ENCODE results near the gene AP2M1.

AP2M1 gene

DNA sequence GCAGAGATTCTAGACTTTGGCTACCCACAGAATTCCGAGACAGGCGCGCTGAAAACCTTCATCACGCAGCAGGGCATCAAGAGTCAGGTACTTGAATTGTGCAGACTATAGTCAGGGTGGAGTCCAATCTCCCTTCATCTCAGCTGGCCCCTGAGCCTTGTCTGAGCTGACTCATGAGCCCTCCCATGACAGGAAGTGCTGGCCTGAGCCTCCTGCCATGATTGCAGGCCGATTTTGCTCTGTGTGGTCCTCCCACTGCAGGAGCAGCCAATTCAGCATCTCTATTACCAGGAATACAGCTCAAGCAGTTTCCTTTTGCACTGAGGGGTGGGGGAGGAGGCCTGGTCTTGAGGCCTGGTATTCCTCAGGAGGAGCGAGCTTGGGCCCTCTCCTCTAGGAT, 5.5 kb downstream of the AP2M1 start:
- DNase-seq: peak; percentile 52

DNA sequence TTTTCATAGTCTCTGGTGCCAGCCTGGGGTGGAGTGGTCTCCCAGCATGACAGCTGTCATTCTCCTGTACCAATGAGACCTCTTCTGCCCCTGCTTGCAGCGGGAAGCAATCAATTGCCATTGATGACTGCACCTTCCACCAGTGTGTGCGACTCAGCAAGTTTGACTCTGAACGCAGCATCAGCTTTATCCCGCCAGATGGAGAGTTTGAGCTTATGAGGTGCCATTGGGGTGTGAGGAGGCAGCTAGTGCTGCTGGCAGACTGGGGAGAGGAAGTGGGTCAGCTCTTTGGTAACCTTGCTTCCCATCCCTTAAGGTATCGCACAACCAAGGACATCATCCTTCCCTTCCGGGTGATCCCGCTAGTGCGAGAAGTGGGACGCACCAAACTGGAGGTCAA, 6.9 kb downstream of the AP2M1 start:
- no peak for DNase-seq

DNA sequence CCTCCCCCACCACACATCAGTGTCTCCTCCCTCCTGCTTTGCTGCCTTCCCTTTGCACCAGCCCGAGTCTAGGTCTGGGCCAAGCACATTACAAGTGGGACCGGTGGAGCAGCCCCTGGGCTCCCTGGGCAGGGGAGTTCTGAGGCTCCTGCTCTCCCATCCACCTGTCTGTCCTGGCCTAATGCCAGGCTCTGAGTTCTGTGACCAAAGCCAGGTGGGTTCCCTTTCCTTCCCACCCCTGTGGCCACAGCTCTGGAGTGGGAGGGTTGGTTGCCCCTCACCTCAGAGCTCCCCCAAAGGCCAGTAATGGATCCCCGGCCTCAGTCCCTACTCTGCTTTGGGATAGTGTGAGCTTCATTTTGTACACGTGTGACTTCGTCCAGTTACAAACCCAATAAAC, 9.0 kb downstream of the AP2M1 start:
- DNase-seq: no peak

DNA sequence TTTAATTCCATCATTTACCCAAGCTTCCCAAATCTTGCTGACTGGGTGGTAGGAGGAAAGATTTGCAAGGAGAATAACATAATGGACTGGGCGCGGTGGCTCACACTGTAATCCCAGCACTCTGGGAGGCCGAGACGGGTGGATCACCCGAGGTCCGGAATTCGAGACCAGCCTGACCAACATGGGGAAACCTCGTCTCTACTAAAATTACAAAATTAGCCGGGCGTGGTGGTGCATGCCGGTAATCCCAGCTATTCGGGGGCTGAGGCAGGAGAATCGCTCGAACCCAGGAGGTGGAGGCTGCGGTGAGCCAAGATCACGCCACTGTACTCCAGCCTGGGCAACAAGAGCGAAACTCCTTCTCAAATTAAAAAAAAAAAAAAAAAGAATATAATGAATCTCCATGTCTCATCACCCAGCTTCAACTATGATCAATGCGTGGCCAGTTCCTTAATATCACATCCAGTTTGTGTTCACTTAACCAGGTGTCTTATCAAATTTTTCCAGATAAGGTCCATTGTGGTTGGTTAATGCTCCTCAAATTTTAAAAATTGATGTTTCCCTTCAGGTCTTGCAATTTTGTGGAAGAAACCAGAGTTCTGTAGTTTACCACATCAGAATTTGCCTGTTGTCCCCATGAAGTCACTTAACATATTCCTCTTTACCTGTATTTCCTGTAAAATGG, 10.0 kb downstream of the AP2M1 start:
- no peak for DNase-seq

DNA sequence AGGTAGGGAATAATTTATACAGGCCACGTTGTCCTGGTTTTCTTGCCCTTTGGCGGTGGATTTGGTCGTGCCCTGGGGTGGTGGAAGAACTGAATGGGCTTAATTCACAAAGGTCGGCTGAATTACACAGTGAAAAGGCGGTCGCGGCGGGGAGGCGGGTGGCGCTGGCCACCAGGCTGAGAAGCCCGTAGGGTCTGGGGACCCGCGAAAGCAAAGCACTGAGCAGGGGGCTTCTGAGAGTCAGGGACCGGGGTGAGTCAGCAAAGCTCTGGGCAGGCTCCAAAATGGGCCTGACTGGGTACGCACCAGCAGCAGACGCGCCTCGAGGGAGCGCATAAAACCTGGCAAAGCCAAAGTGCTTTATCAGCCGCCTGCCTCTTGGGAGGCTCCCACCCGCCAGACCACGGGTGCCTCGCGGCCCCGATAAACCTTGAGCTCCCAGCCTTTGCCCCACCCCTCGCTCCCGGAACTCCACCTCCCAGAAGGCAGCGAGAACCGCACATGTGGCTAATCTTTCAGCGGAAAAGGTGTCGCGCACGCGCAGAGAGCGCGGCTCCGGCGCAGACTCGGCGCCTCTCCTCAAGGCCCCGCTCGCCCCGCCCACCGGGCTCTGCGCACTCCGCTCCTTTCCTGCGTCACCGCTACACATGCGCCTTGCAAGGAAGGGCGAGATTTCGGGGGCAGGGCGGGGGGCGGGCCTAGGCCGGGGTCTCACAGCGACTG, 11.0 kb downstream of the AP2M1 start:
- DNase-seq: peak; percentile 98

DNA sequence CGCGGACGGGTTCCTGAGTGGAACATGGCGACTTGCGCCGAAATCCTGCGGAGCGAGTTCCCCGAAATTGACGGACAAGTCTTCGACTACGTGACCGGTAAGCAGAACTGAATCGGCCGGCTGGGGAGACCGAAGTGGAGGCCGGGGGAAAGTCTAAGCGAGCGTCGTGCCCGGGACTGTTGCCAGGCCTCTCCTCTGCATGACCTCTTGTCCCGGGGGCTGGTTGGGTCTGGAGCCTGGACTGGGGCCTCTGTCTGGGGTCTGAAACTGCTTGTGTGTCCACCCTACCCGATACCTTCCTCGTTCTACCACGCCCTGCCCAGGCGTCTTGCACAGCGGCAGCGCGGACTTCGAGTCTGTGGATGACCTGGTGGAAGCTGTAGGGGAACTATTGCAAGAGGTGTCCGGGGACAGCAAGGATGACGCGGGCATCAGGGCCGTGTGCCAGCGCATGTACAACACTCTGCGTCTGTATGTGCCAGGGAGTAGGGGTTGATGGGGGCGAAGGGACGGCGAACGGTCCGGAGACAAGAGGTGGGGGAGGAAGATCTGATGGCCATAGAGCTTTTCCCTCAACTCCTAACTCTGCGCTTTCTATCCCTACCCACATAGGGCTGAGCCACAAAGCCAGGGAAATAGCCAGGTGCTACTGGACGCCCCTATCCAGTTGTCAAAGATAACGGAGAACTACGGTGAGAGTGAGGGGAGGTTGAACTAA, 11.7 kb downstream of the AP2M1 start, which contains the start of gene ABCF3:
TSS of gene ABCF3 (plus strand) at position 16 of the 718 bp plus-strand sequence. CDS start at position 25, 9 bp downstream.
- DNase-seq: peak; percentile 42

DNA sequence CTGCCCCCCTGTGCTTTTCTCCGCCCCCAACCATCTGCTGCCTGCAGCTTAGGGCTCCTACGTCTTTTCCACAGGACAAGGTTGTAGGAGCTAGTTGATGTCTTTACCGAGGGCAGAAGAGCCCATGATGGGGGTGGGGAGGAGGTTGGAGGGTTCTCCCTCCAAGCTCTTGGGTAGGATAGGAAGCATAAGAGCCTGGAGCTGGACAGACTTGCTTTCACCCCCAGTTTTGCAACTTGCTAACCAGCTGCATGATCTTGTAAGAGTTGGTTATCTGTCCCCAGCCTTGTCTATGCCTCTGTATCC, 12.2 kb downstream of the AP2M1 start:
- no peak for DNase-seq

DNA sequence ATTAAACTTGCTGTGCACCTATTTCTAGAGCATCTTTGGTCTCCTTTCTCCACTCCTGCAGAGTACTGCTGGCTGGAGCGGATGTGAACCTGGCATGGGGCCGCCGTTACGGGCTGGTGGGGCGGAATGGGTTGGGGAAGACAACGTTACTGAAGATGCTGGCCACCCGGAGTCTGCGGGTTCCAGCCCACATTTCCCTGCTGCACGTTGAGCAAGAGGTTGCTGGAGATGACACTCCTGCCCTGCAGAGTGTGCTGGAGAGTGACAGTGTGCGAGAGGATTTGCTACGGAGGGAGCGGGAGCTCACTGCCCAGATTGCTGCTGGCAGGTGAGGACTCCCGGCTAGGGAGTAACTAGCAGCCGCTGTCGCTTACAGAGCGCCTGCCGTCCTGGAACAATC, 13.4 kb downstream of the AP2M1 start:
- DNase-seq: no peak

DNA sequence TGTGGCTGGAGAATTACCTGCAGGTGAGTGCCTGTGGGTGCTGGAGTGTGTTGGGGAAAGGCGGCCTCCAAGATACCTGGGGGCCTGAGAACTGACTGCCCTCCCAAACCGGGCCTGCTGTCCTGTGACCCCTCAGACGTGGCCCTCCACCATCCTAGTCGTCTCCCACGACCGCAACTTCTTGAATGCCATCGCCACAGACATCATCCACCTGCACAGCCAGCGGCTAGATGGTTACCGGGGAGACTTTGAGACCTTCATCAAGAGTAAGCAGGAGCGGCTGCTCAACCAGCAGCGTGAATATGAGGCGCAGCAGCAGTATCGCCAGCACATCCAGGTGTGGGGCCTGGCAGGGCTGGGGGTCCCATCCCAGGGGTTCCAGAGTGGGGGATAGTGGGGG, 14.8 kb downstream of the AP2M1 start:
- DNase-seq: no peak

DNA sequence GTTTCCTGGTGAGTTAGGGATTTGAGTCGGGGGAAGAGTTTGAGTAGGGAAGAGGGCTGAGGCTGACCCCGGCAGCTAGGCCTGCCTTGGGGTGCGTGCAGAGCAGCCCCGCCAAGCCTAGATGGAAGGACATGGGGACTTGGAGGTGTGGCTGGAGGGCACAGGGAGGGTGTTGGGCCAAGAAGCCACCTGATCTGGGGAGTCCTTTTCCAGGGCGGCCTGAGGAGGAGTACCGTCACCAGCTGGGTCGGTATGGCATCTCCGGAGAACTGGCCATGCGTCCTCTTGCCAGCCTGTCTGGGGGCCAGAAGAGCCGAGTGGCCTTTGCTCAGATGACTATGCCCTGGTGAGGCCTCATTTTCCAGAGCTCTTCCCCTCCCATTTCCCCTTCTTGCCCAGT, 18.2 kb downstream of the AP2M1 start:
- no peak for DNase-seq

DNA sequence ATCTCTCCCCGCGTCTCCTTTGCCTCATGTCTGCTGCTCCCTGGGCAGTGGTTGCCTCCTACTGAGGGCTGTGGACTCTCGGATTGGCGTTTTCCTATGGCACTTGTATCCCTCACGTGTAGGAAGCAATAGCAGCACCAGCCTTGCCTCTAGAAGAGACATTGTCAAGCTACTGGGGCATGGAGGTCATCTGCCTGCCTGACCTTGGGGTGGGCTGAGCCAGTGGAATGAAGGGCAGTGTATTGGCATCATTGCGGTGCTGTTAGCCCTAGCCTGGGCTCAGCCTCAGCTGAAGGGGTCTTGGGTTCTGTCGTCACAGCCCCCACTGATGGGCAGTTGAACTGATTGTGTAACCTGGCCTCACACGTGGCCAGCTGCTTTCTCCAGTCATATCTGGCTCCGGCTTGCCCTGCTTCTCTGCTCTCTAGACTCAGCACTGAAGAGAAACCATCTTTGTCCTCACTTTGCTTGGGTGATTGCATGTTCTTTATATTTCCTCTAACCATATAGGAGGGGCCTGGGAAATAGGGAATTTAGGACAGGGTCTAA, 19.4 kb downstream of the AP2M1 start:
- no peak for DNase-seq

DNA sequence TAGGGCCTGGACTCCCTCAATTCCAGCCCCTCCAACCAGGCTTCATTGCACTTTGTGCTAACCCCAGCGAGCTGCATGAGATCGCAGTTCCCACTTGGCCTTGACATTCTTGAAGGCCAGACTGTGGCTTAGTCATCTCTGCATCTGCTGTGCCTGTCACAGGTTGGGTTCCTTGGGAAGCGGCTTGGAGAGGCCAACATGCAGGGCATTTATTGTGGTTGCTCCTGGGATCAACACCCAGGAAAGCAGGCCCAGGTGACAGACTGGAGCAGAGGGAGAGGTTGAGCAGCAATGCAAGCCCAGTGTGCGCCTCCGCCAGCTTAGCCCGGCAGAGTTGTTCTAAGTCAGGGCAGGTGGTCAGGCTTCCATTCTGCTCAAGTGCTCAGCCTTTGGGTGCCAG, 21.9 kb downstream of the AP2M1 start:
- DNase-seq: no peak

DNA sequence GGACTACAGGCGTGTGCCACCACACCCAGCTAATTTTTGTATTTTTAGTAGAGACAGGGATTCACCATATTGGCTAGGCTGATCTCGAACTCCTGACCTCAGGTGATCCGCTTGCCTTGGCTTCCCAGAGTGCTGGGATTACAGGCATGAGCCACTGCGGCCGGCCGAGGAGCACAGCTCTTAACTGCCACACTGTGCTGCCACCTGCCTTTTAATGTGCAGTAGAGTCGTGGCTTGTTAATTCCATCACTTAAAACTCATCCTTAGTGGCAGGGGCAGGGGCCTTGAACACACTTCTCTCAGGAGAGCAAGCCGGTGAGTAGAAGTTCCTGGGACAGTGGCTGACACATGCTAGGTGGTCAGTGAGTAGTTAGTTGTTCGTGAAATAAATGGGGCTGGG, 23.9 kb downstream of the AP2M1 start:
- no peak for DNase-seq

DNA sequence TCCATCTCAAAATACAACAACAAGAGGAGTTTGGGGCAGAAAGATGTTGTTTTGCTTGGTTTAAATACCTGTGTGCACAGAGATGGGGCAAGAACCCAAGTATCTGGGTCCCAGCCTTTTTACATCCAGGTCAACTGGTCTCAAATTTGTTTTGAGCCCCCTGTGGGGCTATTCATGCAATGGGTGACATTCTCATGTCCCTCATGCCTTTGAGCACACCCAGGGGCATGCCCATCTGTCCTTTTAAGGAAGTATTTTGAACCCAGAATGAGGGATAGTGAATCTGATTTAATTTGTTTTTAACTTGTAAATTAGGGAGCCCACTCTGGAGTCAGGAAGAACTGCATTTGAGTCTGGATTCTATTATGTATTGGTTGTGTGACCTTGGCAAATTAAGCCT, 26.2 kb downstream of the AP2M1 start:
- DNase-seq: no peak

DNA sequence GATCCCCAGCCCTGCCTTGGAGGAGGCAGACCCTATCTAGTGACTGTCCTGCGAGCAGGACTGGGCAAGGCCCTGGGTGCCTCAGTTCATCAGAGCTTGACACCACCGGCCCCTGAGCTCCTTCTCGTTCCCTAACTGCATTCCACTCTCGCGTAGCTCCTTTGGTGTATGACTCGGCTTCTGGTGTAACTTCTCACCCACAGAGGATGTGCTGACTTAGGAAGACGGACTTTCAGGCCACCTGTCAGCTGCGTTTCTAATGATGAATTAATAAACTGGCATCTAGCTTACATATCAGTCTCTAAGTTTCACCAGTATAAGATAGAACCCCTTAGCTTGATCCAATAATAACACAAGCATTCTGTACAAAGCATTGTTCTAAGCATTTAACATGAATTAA, 28.9 kb downstream of the AP2M1 start:
- DNase-seq: no peak

DNA sequence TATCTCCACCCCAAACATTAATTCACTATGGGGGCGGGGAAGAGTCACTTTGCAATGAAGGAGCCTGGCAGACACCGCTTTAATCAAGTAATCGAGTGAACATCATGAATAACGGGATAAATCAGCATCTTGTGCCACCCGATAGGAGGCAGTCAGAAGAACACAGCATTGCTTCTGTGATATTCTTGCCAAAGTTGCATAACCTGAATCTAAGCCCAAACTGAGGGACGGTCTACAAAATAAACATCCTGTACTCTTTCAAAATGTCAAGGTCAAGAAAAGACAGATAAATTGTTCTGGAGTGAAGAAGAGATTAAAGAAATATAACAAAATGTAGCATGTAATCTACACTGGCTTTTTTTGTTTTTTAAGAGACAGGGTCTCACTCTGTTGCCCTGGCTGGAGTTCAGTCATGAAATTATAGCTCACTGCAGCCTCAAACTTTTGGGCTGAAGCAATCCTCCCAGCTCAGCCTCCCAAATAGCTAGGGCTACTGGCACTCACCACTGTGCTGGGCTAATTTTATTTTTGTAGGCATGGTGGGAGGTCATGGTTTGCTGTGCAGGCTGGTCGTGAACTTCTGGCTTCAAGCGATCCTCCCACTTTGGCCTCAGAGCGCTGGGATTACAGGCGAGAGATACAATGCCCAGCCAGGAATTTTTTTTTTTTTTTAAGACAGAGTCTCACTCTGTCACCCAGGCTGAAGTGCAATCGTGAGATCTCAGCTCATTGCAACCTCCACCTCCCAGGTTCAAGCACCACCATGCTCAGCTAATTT, 34.7 kb downstream of the AP2M1 start:
- no peak for DNase-seq

DNA sequence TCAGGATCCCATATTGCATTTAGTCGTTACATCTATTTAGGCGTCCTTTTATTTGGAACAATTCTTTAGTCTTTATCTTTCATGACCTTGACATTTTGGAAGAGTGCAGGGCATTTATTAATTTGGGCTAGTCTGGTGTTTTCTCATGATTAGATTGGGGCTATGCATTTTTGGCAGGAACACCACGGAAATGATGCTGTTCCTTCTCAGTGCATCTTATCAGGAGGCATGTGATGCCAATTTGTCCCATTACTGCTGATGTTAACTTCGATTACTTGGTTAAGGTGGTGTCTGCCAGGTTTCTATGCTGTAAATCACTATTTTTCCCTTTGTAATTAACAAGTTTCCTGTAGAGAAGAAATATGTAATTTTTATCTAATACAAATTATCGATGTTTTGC, 36.6 kb downstream of the AP2M1 start:
- no peak for DNase-seq

DNA sequence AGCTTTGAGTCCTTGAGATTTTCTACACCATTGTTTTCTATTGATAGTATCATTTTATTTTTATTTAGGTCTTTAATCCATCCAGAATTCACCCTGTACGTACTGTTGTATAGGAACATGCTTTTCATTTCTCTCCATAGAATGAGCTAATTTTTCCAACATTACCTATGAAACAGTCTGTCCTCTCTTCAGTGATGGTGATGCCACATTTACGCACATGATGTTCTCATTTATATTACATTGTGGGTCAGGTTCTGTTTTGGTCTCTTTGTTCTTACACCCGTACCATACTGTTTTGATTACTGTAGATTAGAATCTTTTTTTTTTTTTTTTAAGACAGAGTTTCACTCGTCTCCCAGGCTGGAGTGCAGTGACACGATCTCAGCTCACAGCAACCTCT, 37.1 kb downstream of the AP2M1 start:
- no peak for DNase-seq

DNA sequence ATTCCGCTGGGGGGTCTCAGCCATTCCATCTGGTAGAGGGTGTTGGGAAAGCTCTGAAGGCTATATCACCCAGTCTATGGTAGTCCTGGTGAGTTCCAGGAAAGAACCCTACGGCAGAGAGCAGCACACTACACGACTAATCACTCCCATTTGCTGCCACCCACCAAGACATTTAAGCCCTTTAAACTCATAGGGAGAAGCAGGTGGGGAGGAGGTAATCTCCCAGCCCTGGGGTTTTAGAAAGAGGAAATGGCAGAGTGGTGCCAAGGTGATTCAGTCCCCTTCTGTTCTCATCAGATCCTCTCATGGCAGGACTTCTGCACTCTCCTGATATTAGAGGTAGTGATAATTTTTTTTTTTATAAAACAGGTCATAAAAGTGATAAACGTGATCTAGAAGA, 44.2 kb downstream of the AP2M1 start:
- no peak for DNase-seq

DNA sequence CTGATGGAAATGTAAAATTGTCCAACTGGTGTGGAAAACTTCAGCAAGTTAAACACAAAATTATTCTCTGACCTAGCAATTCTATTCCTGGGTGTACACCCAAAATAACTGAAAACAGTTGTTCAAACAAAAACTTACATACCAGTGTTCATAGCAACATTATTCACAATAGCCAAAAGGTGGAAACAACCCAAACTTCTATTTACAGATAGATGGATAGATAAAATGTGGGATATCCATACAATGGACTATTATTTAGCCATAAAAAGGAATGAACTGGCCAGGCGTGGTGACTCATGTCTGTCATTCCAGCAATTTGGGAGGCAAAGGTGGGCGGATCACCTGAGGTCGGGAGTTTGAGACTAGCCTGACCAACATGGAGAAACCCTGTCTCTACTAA, 47.9 kb downstream of the AP2M1 start:
- DNase-seq: no peak

DNA sequence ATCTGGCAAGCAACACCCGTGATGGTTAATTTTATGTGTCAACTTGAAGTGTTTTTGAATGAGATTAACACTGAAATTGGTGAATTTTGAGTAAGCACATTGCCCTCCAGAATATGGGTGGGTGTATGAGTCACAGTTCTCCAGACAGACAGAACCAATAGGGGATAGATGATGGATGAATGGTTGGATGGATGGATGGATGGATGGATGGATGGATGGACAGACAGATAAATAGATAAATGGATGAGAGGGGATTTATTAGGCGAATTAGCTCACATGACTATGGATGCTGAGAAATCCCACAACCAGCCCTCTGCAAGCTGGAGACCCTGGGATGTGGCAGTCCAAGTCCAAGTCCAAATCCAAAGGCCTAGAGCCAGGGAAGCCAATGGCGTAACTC, 49.3 kb downstream of the AP2M1 start:
- DNase-seq: no peak

DNA sequence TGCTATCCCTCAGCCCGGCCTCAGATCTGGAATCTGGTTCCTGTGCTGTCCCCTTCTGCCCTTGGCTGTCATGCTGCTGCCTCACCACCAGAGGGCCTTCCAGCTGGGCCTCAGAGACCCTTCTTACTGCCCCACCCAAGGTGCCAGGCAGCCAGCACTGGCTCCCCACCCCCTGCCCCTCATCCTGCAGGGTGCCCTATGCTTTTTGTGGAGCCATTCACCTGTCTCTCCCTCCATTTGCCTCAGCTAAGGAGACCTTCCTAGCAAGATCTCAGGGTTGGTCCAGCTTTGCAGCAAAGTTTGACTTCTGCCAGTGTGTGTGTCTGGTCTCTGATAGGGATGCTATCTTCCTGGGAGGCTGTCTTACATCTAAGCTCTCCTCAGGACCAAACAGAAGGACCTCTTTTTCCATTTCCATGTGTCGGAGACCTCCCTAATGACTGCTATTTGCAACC, 52.9 kb downstream of the AP2M1 start:
- DNase-seq: peak; percentile 20

Data from fibroblast of skin of back (primary cell).